Measurements from ENCODE around the gene LARGE1.

LARGE1 gene

DNA sequence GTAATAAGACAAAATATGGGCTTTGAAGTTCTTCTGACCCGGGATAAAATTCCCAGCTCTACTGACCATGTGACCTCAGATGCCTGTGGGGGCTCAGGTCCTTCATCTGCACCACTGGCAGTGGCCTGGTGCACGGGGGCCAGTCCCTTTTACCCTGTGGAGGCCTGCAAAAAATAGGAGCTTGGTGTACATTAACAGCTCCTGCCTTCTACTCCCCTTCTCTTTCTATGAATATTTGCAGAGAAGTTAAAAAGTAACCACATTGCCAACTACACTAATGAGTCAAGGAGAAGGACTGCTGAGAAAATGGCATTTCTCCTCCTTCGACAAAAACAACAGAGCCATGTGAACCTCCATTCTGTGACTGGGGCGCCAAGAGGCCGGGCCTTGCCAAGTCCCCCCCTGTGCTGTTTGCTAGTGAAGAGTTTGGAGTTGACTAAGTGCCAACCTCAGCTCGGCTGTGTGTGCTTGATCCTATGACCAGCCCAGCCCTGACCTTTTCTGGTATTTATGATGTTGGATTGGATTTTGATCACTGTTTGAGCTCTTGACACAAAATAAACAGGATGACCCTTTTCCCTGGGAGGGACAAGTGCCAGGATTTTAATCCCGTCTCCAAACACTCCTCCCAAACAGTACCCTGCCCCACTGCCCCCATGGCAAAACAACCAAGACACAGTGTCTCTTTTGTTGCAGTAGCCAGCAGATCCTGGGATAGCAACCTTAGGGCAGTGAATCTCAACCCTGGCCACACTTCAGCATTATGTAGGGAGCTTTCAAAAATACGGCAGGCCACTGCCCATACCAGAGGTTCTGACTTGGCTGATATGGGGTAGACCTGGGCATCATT lies 380.1 kb downstream of the LARGE1 start:
- H3K27ac ChIP-seq (replicated peaks), result no peak overlapping the region
- TF ChIP-seq, protein P1, sequence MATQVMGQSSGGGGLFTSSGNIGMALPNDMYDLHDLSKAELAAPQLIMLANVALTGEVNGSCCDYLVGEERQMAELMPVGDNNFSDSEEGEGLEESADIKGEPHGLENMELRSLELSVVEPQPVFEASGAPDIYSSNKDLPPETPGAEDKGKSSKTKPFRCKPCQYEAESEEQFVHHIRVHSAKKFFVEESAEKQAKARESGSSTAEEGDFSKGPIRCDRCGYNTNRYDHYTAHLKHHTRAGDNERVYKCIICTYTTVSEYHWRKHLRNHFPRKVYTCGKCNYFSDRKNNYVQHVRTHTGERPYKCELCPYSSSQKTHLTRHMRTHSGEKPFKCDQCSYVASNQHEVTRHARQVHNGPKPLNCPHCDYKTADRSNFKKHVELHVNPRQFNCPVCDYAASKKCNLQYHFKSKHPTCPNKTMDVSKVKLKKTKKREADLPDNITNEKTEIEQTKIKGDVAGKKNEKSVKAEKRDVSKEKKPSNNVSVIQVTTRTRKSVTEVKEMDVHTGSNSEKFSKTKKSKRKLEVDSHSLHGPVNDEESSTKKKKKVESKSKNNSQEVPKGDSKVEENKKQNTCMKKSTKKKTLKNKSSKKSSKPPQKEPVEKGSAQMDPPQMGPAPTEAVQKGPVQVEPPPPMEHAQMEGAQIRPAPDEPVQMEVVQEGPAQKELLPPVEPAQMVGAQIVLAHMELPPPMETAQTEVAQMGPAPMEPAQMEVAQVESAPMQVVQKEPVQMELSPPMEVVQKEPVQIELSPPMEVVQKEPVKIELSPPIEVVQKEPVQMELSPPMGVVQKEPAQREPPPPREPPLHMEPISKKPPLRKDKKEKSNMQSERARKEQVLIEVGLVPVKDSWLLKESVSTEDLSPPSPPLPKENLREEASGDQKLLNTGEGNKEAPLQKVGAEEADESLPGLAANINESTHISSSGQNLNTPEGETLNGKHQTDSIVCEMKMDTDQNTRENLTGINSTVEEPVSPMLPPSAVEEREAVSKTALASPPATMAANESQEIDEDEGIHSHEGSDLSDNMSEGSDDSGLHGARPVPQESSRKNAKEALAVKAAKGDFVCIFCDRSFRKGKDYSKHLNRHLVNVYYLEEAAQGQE (IDR thresholded peaks at IDR 0.05; ENCODE audit: insufficient replicate concordance, low read depth), result no peak
- TF ChIP-seq POLR2AphosphoS5 (IDR thresholded peaks at IDR 0.05; ENCODE audit: low read depth), result no peak
- no peak for TF ChIP-seq SPI1 (IDR thresholded peaks at IDR 0.05; ENCODE audit: borderline replicate concordance, low read depth)
- TF ChIP-seq GABPA (IDR thresholded peaks at IDR 0.05; ENCODE audit: low read depth), result no peak
- TF ChIP-seq, protein P2, sequence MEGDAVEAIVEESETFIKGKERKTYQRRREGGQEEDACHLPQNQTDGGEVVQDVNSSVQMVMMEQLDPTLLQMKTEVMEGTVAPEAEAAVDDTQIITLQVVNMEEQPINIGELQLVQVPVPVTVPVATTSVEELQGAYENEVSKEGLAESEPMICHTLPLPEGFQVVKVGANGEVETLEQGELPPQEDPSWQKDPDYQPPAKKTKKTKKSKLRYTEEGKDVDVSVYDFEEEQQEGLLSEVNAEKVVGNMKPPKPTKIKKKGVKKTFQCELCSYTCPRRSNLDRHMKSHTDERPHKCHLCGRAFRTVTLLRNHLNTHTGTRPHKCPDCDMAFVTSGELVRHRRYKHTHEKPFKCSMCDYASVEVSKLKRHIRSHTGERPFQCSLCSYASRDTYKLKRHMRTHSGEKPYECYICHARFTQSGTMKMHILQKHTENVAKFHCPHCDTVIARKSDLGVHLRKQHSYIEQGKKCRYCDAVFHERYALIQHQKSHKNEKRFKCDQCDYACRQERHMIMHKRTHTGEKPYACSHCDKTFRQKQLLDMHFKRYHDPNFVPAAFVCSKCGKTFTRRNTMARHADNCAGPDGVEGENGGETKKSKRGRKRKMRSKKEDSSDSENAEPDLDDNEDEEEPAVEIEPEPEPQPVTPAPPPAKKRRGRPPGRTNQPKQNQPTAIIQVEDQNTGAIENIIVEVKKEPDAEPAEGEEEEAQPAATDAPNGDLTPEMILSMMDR (IDR thresholded peaks at IDR 0.05; ENCODE audit: insufficient read depth, low read length), result no peak
- no peak for DNase-seq (ENCODE audit: low read depth in 1 of 2, low spot score in 1 of 2)
- H3K27me3 ChIP-seq (ENCODE audit: insufficient read depth, poor library complexity, severe bottlenecking), result no peaks in the 10 kb centered on the region
- H3K4me3 ChIP-seq (replicated peaks; ENCODE audit: insufficient read depth, low read length), result no peak overlapping the region

DNA sequence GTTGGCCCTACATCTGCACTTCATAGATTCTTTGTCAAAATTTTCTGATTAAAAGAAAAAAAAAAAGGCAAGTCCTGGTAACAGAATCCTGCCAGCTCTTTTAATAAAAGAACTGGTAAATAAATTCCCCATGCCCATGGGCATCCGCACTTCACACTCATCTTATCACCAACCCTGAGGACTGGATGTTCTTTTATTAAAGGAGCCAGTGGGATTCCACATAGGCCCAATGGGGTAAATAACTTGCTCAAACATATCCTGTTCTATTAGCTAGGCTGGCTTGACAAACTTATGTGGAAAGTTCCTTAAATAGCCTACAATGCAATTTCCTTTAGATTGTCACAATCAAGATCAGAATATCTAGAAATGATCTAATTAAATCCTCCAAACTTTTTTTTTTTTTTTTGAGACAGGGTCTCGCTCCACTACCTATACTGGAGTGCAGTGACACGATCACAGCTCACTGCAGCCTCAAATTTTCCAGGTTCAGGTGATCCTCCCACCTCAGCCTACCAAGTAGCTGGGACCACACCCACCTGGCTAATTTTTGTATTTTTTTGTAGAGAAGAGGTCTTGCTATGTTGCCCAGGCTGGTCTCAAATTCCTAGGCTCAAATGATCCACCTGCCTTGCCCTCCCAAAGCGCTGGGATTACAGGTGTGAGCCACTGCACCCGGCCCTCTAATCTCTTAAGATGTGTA lies 380.9 kb downstream of the LARGE1 start:
- Histone ChIP-seq H3K27me3 (ENCODE audit: insufficient read depth, poor library complexity, severe bottlenecking) (no peaks in the 10 kb centered on the region), H3K4me3 (replicated peaks; ENCODE audit: insufficient read depth, low read length) (no peak overlapping the region), H3K27ac (replicated peaks) (no peak overlapping the region)
- no peak for DNase-seq (ENCODE audit: low read depth in 1 of 2, low spot score in 1 of 2)
- TF ChIP-seq SPI1 (IDR thresholded peaks at IDR 0.05; ENCODE audit: borderline replicate concordance, low read depth) (no peak), GABPA (IDR thresholded peaks at IDR 0.05; ENCODE audit: low read depth) (no peak), POLR2AphosphoS5 (IDR thresholded peaks at IDR 0.05; ENCODE audit: low read depth) (no peak)
- TF ChIP-seq, protein P1 (IDR thresholded peaks at IDR 0.05; ENCODE audit: insufficient replicate concordance, low read depth), result no peak
- TF ChIP-seq, protein P2 (IDR thresholded peaks at IDR 0.05; ENCODE audit: insufficient read depth, low read length), result no peak

GRCh38 chr22:33538277-33538885 lies 381.9 kb downstream of the LARGE1 start:
- Histone ChIP-seq H3K27me3 (ENCODE audit: insufficient read depth, poor library complexity, severe bottlenecking) (no peaks in the 10 kb centered on the region), H3K4me3 (replicated peaks; ENCODE audit: insufficient read depth, low read length) (no peak overlapping the region), H3K27ac (replicated peaks) (no peak overlapping the region)
- TF ChIP-seq, protein P1 (IDR thresholded peaks at IDR 0.05; ENCODE audit: insufficient replicate concordance, low read depth), result no peak
- no peak for TF ChIP-seq POLR2AphosphoS5 (IDR thresholded peaks at IDR 0.05; ENCODE audit: low read depth)
- no peak for TF ChIP-seq SPI1 (IDR thresholded peaks at IDR 0.05; ENCODE audit: borderline replicate concordance, low read depth)
- TF ChIP-seq, protein P2 (IDR thresholded peaks at IDR 0.05; ENCODE audit: insufficient read depth, low read length), result no peak
- TF ChIP-seq GABPA (IDR thresholded peaks at IDR 0.05; ENCODE audit: low read depth), result no peak
- DNase-seq (ENCODE audit: low read depth in 1 of 2, low spot score in 1 of 2), result no peak
